ENCODE results near the gene CRYGB. TPM values are rescaled to one million over a fixed set of nuclear protein-coding genes. Genes with fewer than 3 reads are reported as not detected.

The CRYGB gene
- total and polyA plus RNA-seq, 2 of the 13 experiments (the other 11 are each of a cell fraction or from before 2014, with no cell fraction given): not detected

GRCh38 chr2:208142925-208143799 lies 2.8 kb downstream of the CRYGB start (continued):
- no peak for TF ChIP-seq AFF4 (CRISPR knock-in tag; IDR thresholded peaks at IDR 0.05)
- no peak for TF ChIP-seq REST (IDR thresholded peaks at IDR 0.05; ENCODE audit: borderline replicate concordance in 1 of 2, low read depth in 1 of 2, low read length in 2 of 2)
- peak; percentile 75 for TF ChIP-seq POGZ (CRISPR knock-in tag; IDR thresholded peaks at IDR 0.05)
- peak; percentile 84 for TF ChIP-seq FOXP1 (IDR thresholded peaks at IDR 0.05)
- peak; percentile 80 for TF ChIP-seq FOXP1 (CRISPR knock-in tag; IDR thresholded peaks at IDR 0.05)
- TF ChIP-seq NCOA1 (CRISPR knock-in tag; IDR thresholded peaks at IDR 0.05): no peak
- TF ChIP-seq ZNF770 (CRISPR knock-in tag; IDR thresholded peaks at IDR 0.05): peak; percentile 100
- TF ChIP-seq SRSF4 (IDR thresholded peaks at IDR 0.05; ENCODE audit: low read depth, low read length, poor library complexity, severe bottlenecking): no peak
- TF ChIP-seq ZNF569 (CRISPR knock-in tag; IDR thresholded peaks at IDR 0.05; ENCODE audit: borderline replicate concordance): no peak
- TF ChIP-seq GLMP (CRISPR knock-in tag; IDR thresholded peaks at IDR 0.05; ENCODE audit: borderline replicate concordance): no peak
- TF ChIP-seq RFX3 (CRISPR knock-in tag; IDR thresholded peaks at IDR 0.05): no peak
- TF ChIP-seq NAIF1 (CRISPR knock-in tag; IDR thresholded peaks at IDR 0.05; ENCODE audit: borderline replicate concordance): no peak
- 0 out of 2 replicates have a peak, but pooled peaks have one; percentile 57 for TF ChIP-seq TP53 (CRISPR knock-in tag; conservative IDR thresholded peaks at IDR 0.05)
- 0 out of 2 replicates have a peak, but pooled peaks have one; percentile 57 for TF ChIP-seq ERF (CRISPR knock-in tag; IDR thresholded peaks at IDR 0.05)
- peak; percentile 79 for TF ChIP-seq ZEB1 (IDR thresholded peaks at IDR 0.05; ENCODE audit: insufficient replicate concordance, low read depth)
- peak; percentile 21 for TF ChIP-seq ASH2L (IDR thresholded peaks at IDR 0.05; ENCODE audit: insufficient read length, low read depth, low read length)
- TF ChIP-seq MTF2 (CRISPR knock-in tag; IDR thresholded peaks at IDR 0.05; ENCODE audit: borderline replicate concordance): 0 out of 2 replicates have a peak, but pooled peaks have one; percentile 47

Data from HepG2 (cell line).